ENCODE data around the gene BABAM2. TPM values are rescaled to one million over a fixed set of nuclear protein-coding genes. Genes with fewer than 3 reads are reported as not detected.

The BABAM2 gene
- total RNA-seq, 1 experiment from 2014 or later, result 33.1 TPM

GRCh38 chr2:28355521-28356094 is 465.1 kb downstream of the BABAM2 start:
- peak; percentile 44 for DNase-seq
- no peak overlapping the region for H3K4me3 ChIP-seq
- H3K9me3 ChIP-seq, result no peaks in the 10 kb centered on the region
- H3K27me3 ChIP-seq, result no peaks in the 10 kb centered on the region
- 0 out of 2 replicates have a peak, but pooled peaks cover 2% of the 10 kb centered on the region for H3K36me3 ChIP-seq

- Histone ChIP-seq H3K36me3 (0 out of 2 replicates have a peak, but pooled peaks cover 2% of the 10 kb centered on the region), H3K9me3 (no peaks in the 10 kb centered on the region), H3K27me3 (no peaks in the 10 kb centered on the region), H3K4me3 (no peak overlapping the region)
- peak; percentile 95 for DNase-seq
These were observed 465.8 kb downstream of the BABAM2 start for GRCh38 chr2:28356095-28356911.

GRCh38 chr2:28357055-28357454 is 466.5 kb downstream of the BABAM2 start:
- Histone ChIP-seq H3K4me3 (no peak overlapping the region), H3K36me3 (0 out of 2 replicates have a peak, but pooled peaks cover 2% of the 10 kb centered on the region), H3K27me3 (no peaks in the 10 kb centered on the region), H3K9me3 (no peaks in the 10 kb centered on the region)
- peak; percentile 27 for DNase-seq

GRCh38 chr2:28357948-28358667 is 467.6 kb downstream of the BABAM2 start:
- H3K27me3 ChIP-seq, result no peaks in the 10 kb centered on the region
- 0 out of 2 replicates have a peak, but pooled peaks cover 2% of the 10 kb centered on the region for H3K36me3 ChIP-seq
- DNase-seq, result no peak
- no peaks in the 10 kb centered on the region for H3K9me3 ChIP-seq
- H3K4me3 ChIP-seq, result no peak overlapping the region

- Histone ChIP-seq H3K36me3 (0 out of 2 replicates have a peak, but pooled peaks cover 2% of the 10 kb centered on the region), H3K27me3 (no peaks in the 10 kb centered on the region), H3K4me3 (no peak overlapping the region), H3K9me3 (no peaks in the 10 kb centered on the region)
- DNase-seq, result no peak
These were observed 468.2 kb downstream of the BABAM2 start for GRCh38 chr2:28358668-28359201.

GRCh38 chr2:28359222-28360057 is 468.9 kb downstream of the BABAM2 start:
- no peaks in the 10 kb centered on the region for H3K9me3 ChIP-seq
- H3K4me3 ChIP-seq, result no peak overlapping the region
- H3K27me3 ChIP-seq, result no peaks in the 10 kb centered on the region
- 0 out of 2 replicates have a peak, but pooled peaks cover 2% of the 10 kb centered on the region for H3K36me3 ChIP-seq
- DNase-seq, result no peak

- Histone ChIP-seq H3K4me3 (no peak overlapping the region), H3K36me3 (0 out of 2 replicates have a peak, but pooled peaks cover 2% of the 10 kb centered on the region), H3K9me3 (no peaks in the 10 kb centered on the region), H3K27me3 (no peaks in the 10 kb centered on the region)
- DNase-seq, result no peak
These were observed 469.7 kb downstream of the BABAM2 start for GRCh38 chr2:28360058-28360717.

GRCh38 chr2:28360718-28361293 is 470.3 kb downstream of the BABAM2 start:
- DNase-seq, result peak; percentile 65
- 0 out of 2 replicates have a peak, but pooled peaks cover under 1% of the 10 kb centered on the region for H3K36me3 ChIP-seq
- H3K4me3 ChIP-seq, result no peak overlapping the region
- H3K27me3 ChIP-seq, result no peaks in the 10 kb centered on the region
- H3K9me3 ChIP-seq, result no peaks in the 10 kb centered on the region

- H3K36me3 ChIP-seq, result no peaks in the 10 kb centered on the region
- no peaks in the 10 kb centered on the region for H3K27me3 ChIP-seq
- H3K4me3 ChIP-seq, result no peak overlapping the region
- H3K9me3 ChIP-seq, result no peaks in the 10 kb centered on the region
- DNase-seq, result no peak
These were observed 471.6 kb downstream of the BABAM2 start for GRCh38 chr2:28361991-28362710.

GRCh38 chr2:28362991-28363521 is 472.5 kb downstream of the BABAM2 start:
- no peak for DNase-seq
- no peak overlapping the region for H3K4me3 ChIP-seq
- no peaks in the 10 kb centered on the region for H3K27me3 ChIP-seq
- no peaks in the 10 kb centered on the region for H3K36me3 ChIP-seq
- no peaks in the 10 kb centered on the region for H3K9me3 ChIP-seq

- no peaks in the 10 kb centered on the region for H3K36me3 ChIP-seq
- DNase-seq, result no peak
- H3K9me3 ChIP-seq, result no peaks in the 10 kb centered on the region
- no peak overlapping the region for H3K4me3 ChIP-seq
- no peaks in the 10 kb centered on the region for H3K27me3 ChIP-seq
These were observed 473.3 kb downstream of the BABAM2 start for GRCh38 chr2:28363686-28364280.

- no peak for DNase-seq
- H3K36me3 ChIP-seq, result no peaks in the 10 kb centered on the region
- H3K27me3 ChIP-seq, result no peaks in the 10 kb centered on the region
- no peak overlapping the region for H3K4me3 ChIP-seq
- H3K9me3 ChIP-seq, result no peaks in the 10 kb centered on the region
These were observed 474.1 kb downstream of the BABAM2 start for GRCh38 chr2:28364610-28365009.

- Histone ChIP-seq H3K36me3 (no peaks in the 10 kb centered on the region), H3K9me3 (no peaks in the 10 kb centered on the region), H3K27me3 (no peaks in the 10 kb centered on the region), H3K4me3 (no peak overlapping the region)
- no peak for DNase-seq
These were observed 474.6 kb downstream of the BABAM2 start for GRCh38 chr2:28365158-28365557.

GRCh38 chr2:28366149-28366495 is 475.6 kb downstream of the BABAM2 start:
- Histone ChIP-seq H3K9me3 (no peaks in the 10 kb centered on the region), H3K27me3 (no peaks in the 10 kb centered on the region), H3K4me3 (no peak overlapping the region), H3K36me3 (no peaks in the 10 kb centered on the region)
- DNase-seq, result no peak
